ENCODE data around the gene PRKCE. TPM values are rescaled to one million over a fixed set of nuclear protein-coding genes. Genes with fewer than 3 reads are reported as not detected.

Gene PRKCE
- total RNA-seq, 1 experiment from 2014 or later, result 14.0 TPM

DNA sequence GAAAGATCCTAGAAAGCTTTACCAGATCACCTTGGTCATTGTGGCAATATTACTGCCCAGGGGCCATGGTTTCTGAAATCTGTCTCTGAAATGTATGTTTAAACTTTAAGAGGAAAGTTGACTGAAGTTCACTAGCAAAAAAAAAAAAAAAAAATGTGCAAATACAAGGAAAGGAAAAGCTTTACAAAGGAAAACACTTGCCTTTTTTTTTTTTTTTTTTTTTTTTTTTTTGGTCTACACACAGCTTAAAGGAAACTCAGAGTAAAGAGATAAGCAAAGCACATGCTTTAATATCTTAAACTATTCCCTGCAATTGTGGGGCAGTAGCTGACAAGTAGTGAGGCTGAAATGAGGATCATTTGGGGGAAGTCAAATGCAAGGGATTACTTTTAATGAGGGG, 471.5 kb downstream of the PRKCE start:
- no peak overlapping the region for H3K27ac ChIP-seq (ENCODE audit: low read length)
- ChIA-PET POLR2A (interaction anchor here (0.6 kb wide), 1 partner anchor 406 kb away, joined by 3 read pairs; no protein-coding TSS in a partner anchor), CTCF (interaction anchor here (0.7 kb wide), 1 partner anchor 534 kb away, joined by 5 read pairs; no protein-coding TSS in a partner anchor)
- H3K9me3 ChIP-seq (ENCODE audit: control insufficient read depth, insufficient read depth, low read depth, low read length), result no peaks in the 10 kb centered on the region
- no peaks in the 10 kb centered on the region for H3K27me3 ChIP-seq (ENCODE audit: control insufficient read depth, insufficient read depth, low read length)
- in situ Hi-C loops (cut with HindIII; ENCODE audit: low pct_unique_long_range_greater_than_20kb, low sequenced_read_pairs), result no loop called here
- no peaks in the 10 kb centered on the region for H3K36me3 ChIP-seq (ENCODE audit: control insufficient read depth, insufficient read depth, low read length)
- H3K4me3 ChIP-seq (ENCODE audit: low read depth in 2 of 2, low read length in 2 of 2), result no peak overlapping the region
- BruUV-seq (replicated peaks), result no TSS peak
- TF ChIP-seq TCF7L2 (IDR thresholded peaks at IDR 0.05; ENCODE audit: low read depth, low read length), result no peak
- TF ChIP-seq, protein P1, sequence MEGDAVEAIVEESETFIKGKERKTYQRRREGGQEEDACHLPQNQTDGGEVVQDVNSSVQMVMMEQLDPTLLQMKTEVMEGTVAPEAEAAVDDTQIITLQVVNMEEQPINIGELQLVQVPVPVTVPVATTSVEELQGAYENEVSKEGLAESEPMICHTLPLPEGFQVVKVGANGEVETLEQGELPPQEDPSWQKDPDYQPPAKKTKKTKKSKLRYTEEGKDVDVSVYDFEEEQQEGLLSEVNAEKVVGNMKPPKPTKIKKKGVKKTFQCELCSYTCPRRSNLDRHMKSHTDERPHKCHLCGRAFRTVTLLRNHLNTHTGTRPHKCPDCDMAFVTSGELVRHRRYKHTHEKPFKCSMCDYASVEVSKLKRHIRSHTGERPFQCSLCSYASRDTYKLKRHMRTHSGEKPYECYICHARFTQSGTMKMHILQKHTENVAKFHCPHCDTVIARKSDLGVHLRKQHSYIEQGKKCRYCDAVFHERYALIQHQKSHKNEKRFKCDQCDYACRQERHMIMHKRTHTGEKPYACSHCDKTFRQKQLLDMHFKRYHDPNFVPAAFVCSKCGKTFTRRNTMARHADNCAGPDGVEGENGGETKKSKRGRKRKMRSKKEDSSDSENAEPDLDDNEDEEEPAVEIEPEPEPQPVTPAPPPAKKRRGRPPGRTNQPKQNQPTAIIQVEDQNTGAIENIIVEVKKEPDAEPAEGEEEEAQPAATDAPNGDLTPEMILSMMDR (IDR thresholded peaks at IDR 0.05), result no peak
- no peak for TF ChIP-seq REST (IDR thresholded peaks at IDR 0.05; ENCODE audit: insufficient read depth in 1 of 2, low read depth in 2 of 2, low read length in 1 of 2)
- no peak for TF ChIP-seq POLR2AphosphoS5 (IDR thresholded peaks at IDR 0.05; ENCODE audit: low read depth, low read length)
- no peak for TF ChIP-seq SIN3A (IDR thresholded peaks at IDR 0.05; ENCODE audit: borderline replicate concordance, insufficient read depth, low read depth, low read length)
- intact Hi-C loops (cut with micrococcal nuclease; ENCODE audit: unreplicated experiment), result no loop called here
- ATAC-seq (no peak), DNase-seq (ENCODE audit: low read depth, low spot score) (no peak)
- no peaks in the 10 kb centered on the region for H3K4me1 ChIP-seq (ENCODE audit: control insufficient read depth, insufficient read depth, low read length)

DNA sequence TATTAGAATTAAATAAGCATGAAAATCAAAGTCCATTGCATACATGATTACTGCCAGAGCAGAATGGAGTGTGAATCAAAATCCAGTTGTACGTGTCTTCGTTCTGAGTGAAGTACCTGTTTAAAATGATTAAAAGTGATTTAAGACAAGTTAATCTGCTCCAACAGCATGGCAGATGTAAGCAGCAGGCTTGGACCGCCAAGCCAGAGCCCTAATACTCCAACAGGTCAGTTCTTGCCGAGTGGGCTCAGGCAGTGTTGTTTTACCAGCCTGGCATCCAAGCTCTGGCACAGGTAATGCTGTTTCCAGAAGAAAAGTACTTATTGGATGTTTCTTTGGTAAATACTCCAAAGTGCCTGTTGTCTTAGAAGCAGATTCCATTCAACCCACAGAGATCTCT, 474.3 kb downstream of the PRKCE start:
- ChIA-PET CTCF (no interaction called here), POLR2A (no interaction called here)
- no peak overlapping the region for H3K4me3 ChIP-seq (ENCODE audit: low read depth in 2 of 2, low read length in 2 of 2)
- ATAC-seq (no peak), DNase-seq (ENCODE audit: low read depth, low spot score) (no peak)
- no peaks in the 10 kb centered on the region for H3K36me3 ChIP-seq (ENCODE audit: control insufficient read depth, insufficient read depth, low read length)
- H3K27ac ChIP-seq (ENCODE audit: low read length), result no peak overlapping the region
- H3K9me3 ChIP-seq (ENCODE audit: control insufficient read depth, insufficient read depth, low read depth, low read length), result no peaks in the 10 kb centered on the region
- no peaks in the 10 kb centered on the region for H3K4me1 ChIP-seq (ENCODE audit: control insufficient read depth, insufficient read depth, low read length)
- no TSS peak for BruUV-seq (replicated peaks)
- intact Hi-C loops (cut with micrococcal nuclease; ENCODE audit: unreplicated experiment), result no loop called here
- TF ChIP-seq SIN3A (IDR thresholded peaks at IDR 0.05; ENCODE audit: borderline replicate concordance, insufficient read depth, low read depth, low read length) (no peak), TCF7L2 (IDR thresholded peaks at IDR 0.05; ENCODE audit: low read depth, low read length) (no peak), REST (IDR thresholded peaks at IDR 0.05; ENCODE audit: insufficient read depth in 1 of 2, low read depth in 2 of 2, low read length in 1 of 2) (no peak), POLR2AphosphoS5 (IDR thresholded peaks at IDR 0.05; ENCODE audit: low read depth, low read length) (no peak)
- TF ChIP-seq, protein P1 (IDR thresholded peaks at IDR 0.05), result no peak
- in situ Hi-C loops (cut with HindIII; ENCODE audit: low pct_unique_long_range_greater_than_20kb, low sequenced_read_pairs), result no loop called here
- H3K27me3 ChIP-seq (ENCODE audit: control insufficient read depth, insufficient read depth, low read length), result no peaks in the 10 kb centered on the region
